WI38 (cell line): ENCODE measurements around the gene FCN2.

Experiments
- H3K4me3 ChIP-seq: 2 replicates; pipeline ENCODE4 v1.5.1; 2011; ENCODE audit warnings: low read depth, mild to moderate bottlenecking, control low read depth, low read length
- CTCF ChIP-seq: IDR thresholded peaks from 2 replicates; pipeline ENCODE4 v1.5.1; 2012; ENCODE audit warnings: low read depth, mild to moderate bottlenecking, control low read depth, low read length

Gene FCN2

GRCh38 chr9:134914501-134914834 lies 33.9 kb downstream of the FCN2 start:
- TF ChIP-seq CTCF: no peak
- H3K4me3 ChIP-seq: no peak overlapping the region

GRCh38 chr9:134915046-134915985 lies 34.7 kb downstream of the FCN2 start:
- H3K4me3 ChIP-seq: no peak overlapping the region
- TF ChIP-seq CTCF: no peak

- no peak overlapping the region for H3K4me3 ChIP-seq
- no peak for TF ChIP-seq CTCF
These were observed 35.6 kb downstream of the FCN2 start for GRCh38 chr9:134916161-134916665.

- no peak within 1 kb of the TSS for H3K4me3 ChIP-seq
- TF ChIP-seq CTCF: no peak
These were observed 37.1 kb downstream of the FCN2 start, which contains the start of gene FCN1 for GRCh38 chr9:134917431-134918373. Gene FCN1 (minus strand): TSS chr9:134917912. CDS start chr9:134917871, 41 bp downstream.

GRCh38 chr9:134918646-134919045 lies 38.0 kb downstream of the FCN2 start:
- no peak overlapping the region for H3K4me3 ChIP-seq
- TF ChIP-seq CTCF: no peak

- no peak for TF ChIP-seq CTCF
- H3K4me3 ChIP-seq: no peak overlapping the region
These were observed 38.7 kb downstream of the FCN2 start for GRCh38 chr9:134919303-134919702.
